IPS-15b (cell line): ENCODE measurements around the gene DSG1.
"Not testable (repeated sequence)": the region's sequence is repeated elsewhere in the genome, so short reads cannot be mapped to it uniquely, and the experiment has no call there.

Source experiments
- H3K27me3 ChIP-seq: one replicate; pipeline ENCODE4 v1.6.1; 2013; ENCODE audit warnings: low read length; ENCODE audit not compliant: control insufficient read depth, insufficient read depth
- H3K36me3 ChIP-seq: one replicate; pipeline ENCODE4 v1.6.1; 2013; ENCODE audit warnings: low read length; ENCODE audit not compliant: control insufficient read depth, insufficient read depth
- H3K4me1 ChIP-seq: one replicate; pipeline ENCODE4 v1.6.1; 2013; ENCODE audit warnings: mild to moderate bottlenecking, low read length; ENCODE audit not compliant: control insufficient read depth, insufficient read depth
- H3K4me3 ChIP-seq: one replicate; pipeline ENCODE4 v1.5.1; 2013; ENCODE audit warnings: low read depth, low read length
- H3K9ac ChIP-seq: one replicate; pipeline ENCODE4 v1.6.1; 2013; ENCODE audit warnings: low read depth, mild to moderate bottlenecking, low read length
- H3K9me3 ChIP-seq: one replicate; pipeline ENCODE4 v1.6.1; 2013; ENCODE audit warnings: mild to moderate bottlenecking, low read length; ENCODE audit not compliant: control insufficient read depth, insufficient read depth

The DSG1 gene

GRCh38 chr18:31294199-31294747, 23.7 kb upstream of the DSG1 start:
- no peaks in the 10 kb centered on the region for H3K27me3 ChIP-seq
- H3K4me3 ChIP-seq: no peak overlapping the region
- no peaks in the 10 kb centered on the region for H3K4me1 ChIP-seq

GRCh38 chr18:31297248-31297647, 20.7 kb upstream of the DSG1 start:
- Histone ChIP-seq H3K36me3 (no peaks in the 10 kb centered on the region), H3K9me3 (no peaks in the 10 kb centered on the region), H3K4me1 (peaks cover 13% of the 10 kb centered on the region), H3K4me3 (no peak overlapping the region), H3K9ac (no peak overlapping the region), H3K27me3 (no peaks in the 10 kb centered on the region)

More at GRCh38 chr18:31294199-31294747, 23.7 kb upstream of the DSG1 start:
- Histone ChIP-seq H3K9me3 (peaks cover 3% of the 10 kb centered on the region), H3K36me3 (no peaks in the 10 kb centered on the region), H3K9ac (no peak overlapping the region)

GRCh38 chr18:31301201-31301655, 16.7 kb upstream of the DSG1 start:
- no peak overlapping the region for H3K9ac ChIP-seq
- no peak overlapping the region for H3K4me3 ChIP-seq
- peaks cover 13% of the 10 kb centered on the region for H3K4me1 ChIP-seq
- H3K27me3 ChIP-seq: no peaks in the 10 kb centered on the region
- no peaks in the 10 kb centered on the region for H3K36me3 ChIP-seq
- H3K9me3 ChIP-seq: no peaks in the 10 kb centered on the region

GRCh38 chr18:31302991-31303390, 15.0 kb upstream of the DSG1 start:
- no peaks in the 10 kb centered on the region for H3K9me3 ChIP-seq
- no peaks in the 10 kb centered on the region for H3K27me3 ChIP-seq
- no peaks in the 10 kb centered on the region for H3K36me3 ChIP-seq
- peaks cover 13% of the 10 kb centered on the region for H3K4me1 ChIP-seq
- no peak overlapping the region for H3K4me3 ChIP-seq
- H3K9ac ChIP-seq: no peak overlapping the region

- H3K9ac ChIP-seq: no peak overlapping the region
- H3K27me3 ChIP-seq: no peaks in the 10 kb centered on the region
- no peaks in the 10 kb centered on the region for H3K9me3 ChIP-seq
- H3K36me3 ChIP-seq: no peaks in the 10 kb centered on the region
- no peak overlapping the region for H3K4me3 ChIP-seq
- H3K4me1 ChIP-seq: peaks cover 13% of the 10 kb centered on the region
Measured at GRCh38 chr18:31303771-31304170, 14.2 kb upstream of the DSG1 start.

- Histone ChIP-seq H3K36me3 (no peaks in the 10 kb centered on the region), H3K9ac (no peak overlapping the region), H3K27me3 (no peaks in the 10 kb centered on the region)
Measured at GRCh38 chr18:31309115-31309514, 8.8 kb upstream of the DSG1 start.

GRCh38 chr18:31316974-31317373, 986 bp upstream of the DSG1 start:
- Histone ChIP-seq H3K9ac (no peak overlapping the region), H3K27me3 (no peaks in the 10 kb centered on the region), H3K4me1 (no peaks in the 10 kb centered on the region), H3K36me3 (no peaks in the 10 kb centered on the region), H3K9me3 (no peaks in the 10 kb centered on the region), H3K4me3 (no peak overlapping the region)

More at GRCh38 chr18:31309115-31309514, 8.8 kb upstream of the DSG1 start:
- Histone ChIP-seq H3K4me1 (no peaks in the 10 kb centered on the region), H3K4me3 (no peak overlapping the region), H3K9me3 (no peaks in the 10 kb centered on the region)

- Histone ChIP-seq H3K9ac (no peak overlapping the region), H3K9me3 (no peaks in the 10 kb centered on the region), H3K4me1 (no peaks in the 10 kb centered on the region), H3K27me3 (no peaks in the 10 kb centered on the region), H3K4me3 (no peak overlapping the region), H3K36me3 (no peaks in the 10 kb centered on the region)
Measured at GRCh38 chr18:31321719-31322118, 3.8 kb downstream of the DSG1 start.

GRCh38 chr18:31325051-31325450, 7.1 kb downstream of the DSG1 start:
- Histone ChIP-seq H3K36me3 (no peaks in the 10 kb centered on the region), H3K9ac (no peak overlapping the region), H3K4me3 (no peak overlapping the region)

GRCh38 chr18:31329787-31330438, 12.0 kb downstream of the DSG1 start:
- Histone ChIP-seq H3K36me3 (no peaks in the 10 kb centered on the region), H3K4me3 (peak overlapping the region; percentile 20), H3K9ac (no peak overlapping the region), H3K4me1 (peaks cover 2% of the 10 kb centered on the region), H3K9me3 (no peaks in the 10 kb centered on the region), H3K27me3 (no peaks in the 10 kb centered on the region)

More at GRCh38 chr18:31325051-31325450, 7.1 kb downstream of the DSG1 start:
- no peaks in the 10 kb centered on the region for H3K9me3 ChIP-seq
- peaks cover 2% of the 10 kb centered on the region for H3K4me1 ChIP-seq
- no peaks in the 10 kb centered on the region for H3K27me3 ChIP-seq

GRCh38 chr18:31343454-31343853, 25.5 kb downstream of the DSG1 start:
- no peak overlapping the region for H3K4me3 ChIP-seq
- no peak overlapping the region for H3K9ac ChIP-seq
- no peaks in the 10 kb centered on the region for H3K4me1 ChIP-seq
- H3K36me3 ChIP-seq: no peaks in the 10 kb centered on the region
- no peaks in the 10 kb centered on the region for H3K9me3 ChIP-seq
- H3K27me3 ChIP-seq: no peaks in the 10 kb centered on the region

- H3K9ac ChIP-seq, H3K4me3 ChIP-seq, H3K9me3 ChIP-seq, H3K4me1 ChIP-seq, H3K27me3 ChIP-seq, H3K36me3 ChIP-seq: not testable (repeated sequence)
Measured at GRCh38 chr18:31353336-31353735, 35.4 kb downstream of the DSG1 start.
